D341Med (cell line): ENCODE data around the gene KREMEN1.

ENCODE experiments used
- DNase-seq: peaks from one replicate; pipeline ENCODE4 v3.0.0; 2012; ENCODE audit warnings: low spot score

The KREMEN1 gene

GRCh38 chr22:29128891-29129807 is 56.3 kb downstream of the KREMEN1 start:
- DNase-seq = no peak

DNA sequence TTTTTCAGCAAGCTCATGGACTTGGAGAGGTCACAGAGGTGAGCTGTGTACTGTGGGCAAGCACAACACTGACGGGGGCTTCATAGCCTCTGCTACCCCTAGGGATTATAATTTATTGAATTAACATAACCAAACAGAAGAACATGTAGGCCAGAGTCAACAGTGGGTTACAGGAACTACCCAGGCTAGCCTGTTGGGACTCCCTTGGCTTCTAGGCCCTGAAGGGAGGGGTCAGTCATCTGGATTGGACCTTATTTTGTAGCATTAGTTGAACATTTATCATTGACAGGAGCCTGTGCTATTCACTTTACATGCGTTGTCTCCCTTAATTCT is 56.9 kb downstream of the KREMEN1 start:
- DNase-seq = no peak

- no peak for DNase-seq
These were observed 57.6 kb downstream of the KREMEN1 start for GRCh38 chr22:29130476-29130875.

DNA sequence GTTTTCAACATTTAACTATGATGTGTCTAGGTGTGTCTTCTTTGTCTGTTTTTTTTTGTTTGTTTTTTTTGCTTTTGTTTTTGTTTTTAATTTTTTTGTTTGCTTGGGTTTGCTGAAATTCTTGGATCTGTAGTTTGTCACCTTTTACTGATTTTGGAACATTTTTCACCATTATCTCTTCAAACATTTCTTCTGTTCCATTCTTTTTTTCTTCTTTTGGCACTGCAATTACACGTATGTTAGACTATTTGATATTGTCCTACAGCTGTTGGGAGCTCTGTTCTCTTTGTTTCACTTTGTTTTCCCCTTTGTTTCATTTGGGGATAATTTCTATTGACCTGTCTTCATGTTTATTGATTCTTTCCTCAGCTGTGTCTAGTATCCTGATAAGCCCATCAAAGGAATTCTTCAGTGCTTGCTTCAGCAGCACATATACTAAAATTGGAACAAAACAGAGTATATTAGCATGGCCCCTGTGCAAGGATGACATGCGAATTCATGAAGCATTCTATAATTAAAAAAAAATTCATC is 60.8 kb downstream of the KREMEN1 start:
- DNase-seq = no peak

- no peak for DNase-seq
These were observed 61.6 kb downstream of the KREMEN1 start for GRCh38 chr22:29134448-29134847.

GRCh38 chr22:29136782-29137700 is 64.2 kb downstream of the KREMEN1 start:
- no peak for DNase-seq

DNA sequence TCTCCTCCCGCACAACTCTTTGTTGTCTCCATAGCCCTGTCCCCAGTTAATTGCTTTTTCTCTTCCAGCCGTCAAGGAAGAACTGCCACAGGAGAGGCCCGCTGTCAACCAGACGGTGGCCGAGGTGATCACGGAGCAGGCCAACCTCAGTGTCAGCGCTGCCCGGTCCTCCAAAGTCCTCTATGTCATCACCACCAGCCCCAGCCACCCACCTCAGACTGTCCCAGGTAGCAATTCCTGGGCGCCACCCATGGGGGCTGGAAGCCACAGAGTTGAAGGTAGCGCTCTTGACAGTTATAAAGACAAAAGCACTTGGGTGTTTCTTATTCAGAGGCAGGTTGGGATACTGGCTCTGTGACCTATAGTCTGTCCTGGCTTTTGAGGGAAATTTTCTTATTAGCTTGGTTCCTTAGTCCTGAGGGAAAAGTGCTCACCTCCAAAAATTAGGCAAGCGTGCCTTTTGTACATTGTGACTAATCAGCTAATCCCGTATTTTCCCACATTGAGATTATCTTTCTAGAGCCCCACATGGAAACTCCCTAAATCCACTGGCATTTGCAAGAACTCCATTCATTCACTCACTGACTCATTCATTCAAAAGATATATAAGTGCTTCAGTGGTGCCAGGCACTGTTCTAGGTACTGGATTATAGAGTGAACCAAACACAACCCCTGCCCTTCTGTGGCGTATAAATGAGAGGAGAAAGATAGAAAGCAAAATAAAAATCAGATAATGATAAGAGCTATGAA is 65.9 kb downstream of the KREMEN1 start:
- no peak for DNase-seq

DNA sequence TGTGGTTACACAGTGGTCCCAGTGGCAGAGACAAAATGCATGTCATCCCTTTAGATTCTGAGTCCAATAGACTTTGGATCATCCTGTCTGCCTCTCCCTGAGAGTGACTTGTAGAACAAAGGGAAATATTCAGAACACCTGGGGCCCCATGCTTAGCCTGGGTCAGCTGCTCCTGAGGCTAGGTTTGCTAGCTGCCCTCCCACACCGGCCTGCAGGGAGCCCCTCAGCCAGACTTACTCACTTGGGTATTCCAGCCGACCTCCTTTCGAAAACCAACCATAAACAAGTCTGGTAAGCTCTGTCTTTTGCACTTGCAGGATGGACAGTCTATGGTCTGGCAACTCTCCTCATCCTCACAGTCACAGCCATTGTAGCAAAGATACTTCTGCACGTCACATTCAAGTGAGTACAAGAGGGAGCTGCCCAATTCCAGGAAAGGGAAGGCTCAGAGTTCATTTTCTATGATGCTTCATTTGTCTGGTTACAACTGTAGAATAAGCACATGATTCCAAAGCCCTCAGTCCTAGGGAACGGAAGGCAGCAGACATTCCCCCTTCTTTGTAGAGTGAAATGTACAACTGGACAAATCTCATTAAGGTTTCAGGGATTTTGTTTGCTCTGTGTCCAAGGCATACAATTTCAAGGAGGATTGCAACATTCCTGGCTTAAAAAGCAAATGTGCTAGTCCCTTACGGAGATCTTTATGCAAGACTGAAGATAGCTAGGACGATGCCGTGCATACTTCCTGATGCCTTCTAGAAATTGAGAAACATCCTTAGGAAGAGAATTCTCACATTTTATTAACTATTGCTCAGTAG is 67.3 kb downstream of the KREMEN1 start:
- DNase-seq = no peak

DNA sequence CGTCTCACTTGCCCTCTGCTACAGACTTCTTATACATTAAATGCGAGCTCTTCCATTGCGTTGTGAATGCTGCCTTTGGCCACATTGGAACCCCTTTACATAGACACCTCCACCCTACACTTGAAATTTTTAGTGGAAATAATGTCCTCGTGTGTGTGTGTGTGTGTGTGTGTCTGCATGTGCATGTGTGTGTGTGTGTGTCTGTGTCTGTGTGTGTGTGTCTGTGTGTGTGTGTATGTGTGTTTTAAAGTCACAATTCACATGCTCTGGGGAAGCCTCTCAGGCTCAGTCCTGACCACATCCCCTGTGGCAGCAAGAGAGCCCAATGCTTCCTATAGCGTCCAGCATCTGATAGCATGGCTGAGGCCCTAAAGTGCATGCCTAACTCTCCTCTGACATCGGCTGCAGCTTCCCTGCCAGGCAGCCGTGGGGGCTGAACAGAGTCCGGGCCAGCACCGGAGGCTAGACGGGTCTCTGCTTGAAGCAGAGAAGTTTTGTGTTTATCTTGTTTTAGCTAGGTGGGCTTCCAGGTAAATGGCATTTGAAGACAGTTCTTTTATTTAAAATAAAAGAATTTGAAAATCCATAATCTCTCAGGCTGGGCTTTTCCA is 68.3 kb downstream of the KREMEN1 start:
- no peak for DNase-seq

- DNase-seq = no peak
These were observed 69.3 kb downstream of the KREMEN1 start for GRCh38 chr22:29142116-29142515.

DNA sequence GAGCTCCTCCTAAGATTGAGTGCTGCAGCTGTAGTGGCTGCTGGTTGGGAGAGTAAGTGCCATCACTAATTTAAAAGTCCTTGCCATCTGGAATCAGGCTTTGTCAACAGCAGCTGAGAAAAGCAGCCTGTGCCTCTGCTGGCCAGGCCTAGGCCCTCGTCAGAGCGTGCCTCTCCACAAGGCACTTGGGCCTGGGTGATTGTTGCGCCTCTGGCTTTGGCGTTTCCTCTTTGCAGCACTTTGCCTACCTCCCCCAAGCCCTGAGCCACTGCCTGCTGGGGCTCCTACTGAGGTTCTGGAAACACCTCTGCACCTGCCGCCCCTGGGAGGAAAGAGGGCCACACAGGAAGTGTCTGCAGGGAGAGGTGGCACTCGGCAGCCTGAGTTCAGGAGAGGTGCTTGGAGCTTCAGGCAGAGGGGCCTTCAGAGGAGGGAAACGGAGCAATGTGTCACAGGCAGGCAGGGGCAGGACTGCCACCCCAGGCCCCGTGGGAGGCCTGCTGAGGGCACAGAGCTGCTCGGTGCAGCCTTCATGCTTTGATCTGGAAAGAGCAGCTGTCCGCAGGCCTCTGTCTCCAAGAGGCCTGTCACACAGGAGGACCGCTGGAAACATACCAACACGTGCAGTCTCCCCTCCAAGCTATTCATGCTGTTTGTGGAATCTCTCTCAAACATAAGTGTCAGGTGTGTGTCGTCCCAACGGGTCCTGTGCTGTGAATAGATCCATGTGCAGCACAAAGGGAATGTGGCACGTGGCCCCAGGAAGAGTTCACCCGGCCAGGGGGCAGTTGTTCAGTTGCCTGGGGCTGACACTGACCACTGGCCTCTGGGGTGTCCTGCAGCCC is 71.3 kb downstream of the KREMEN1 start:
- peak; percentile 68 for DNase-seq

DNA sequence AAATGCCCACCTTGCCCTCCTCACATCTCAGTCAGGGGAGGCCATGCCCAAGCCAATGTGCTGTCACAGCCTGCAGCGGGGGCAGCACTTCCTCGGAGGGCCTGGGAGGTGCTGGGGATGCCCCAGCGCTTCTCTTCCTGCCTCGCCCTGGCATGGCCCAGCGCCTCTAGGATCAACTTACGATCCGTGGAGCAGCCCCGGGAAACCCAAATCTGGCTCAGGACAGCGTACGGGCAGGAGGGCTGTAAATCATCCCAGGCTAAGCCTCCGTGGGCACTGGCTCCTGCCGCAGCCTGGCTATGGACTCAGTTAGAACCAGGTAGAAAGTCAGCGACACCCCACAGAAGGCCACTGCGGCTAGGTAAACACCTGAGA is 71.9 kb downstream of the KREMEN1 start:
- no peak for DNase-seq

- DNase-seq = no peak
These were observed 72.7 kb downstream of the KREMEN1 start for GRCh38 chr22:29145321-29146072.

- no peak for DNase-seq
These were observed 73.3 kb downstream of the KREMEN1 start for GRCh38 chr22:29146091-29146560.

DNA sequence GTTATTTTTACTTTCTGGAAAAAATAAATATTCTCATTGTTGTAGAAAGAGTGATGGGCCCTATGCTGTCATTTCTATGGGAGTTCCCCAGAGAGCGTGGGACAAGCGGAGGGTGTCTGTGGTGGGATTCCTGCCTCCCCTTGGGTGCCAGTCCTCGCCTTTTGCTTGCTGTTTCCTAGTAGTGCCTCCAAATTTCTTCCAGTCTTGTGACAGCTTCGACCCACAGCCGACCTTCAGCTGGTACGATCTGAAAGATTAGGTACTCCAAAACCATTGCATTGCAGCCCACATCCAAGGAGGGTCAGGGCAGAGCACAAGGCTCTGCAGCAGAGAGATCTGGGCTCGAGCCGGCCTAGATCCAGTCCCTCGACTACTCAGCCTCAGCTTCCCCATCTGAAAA is 73.9 kb downstream of the KREMEN1 start:
- DNase-seq = no peak

- DNase-seq = no peak
These were observed 74.6 kb downstream of the KREMEN1 start for GRCh38 chr22:29147331-29147899.

DNA sequence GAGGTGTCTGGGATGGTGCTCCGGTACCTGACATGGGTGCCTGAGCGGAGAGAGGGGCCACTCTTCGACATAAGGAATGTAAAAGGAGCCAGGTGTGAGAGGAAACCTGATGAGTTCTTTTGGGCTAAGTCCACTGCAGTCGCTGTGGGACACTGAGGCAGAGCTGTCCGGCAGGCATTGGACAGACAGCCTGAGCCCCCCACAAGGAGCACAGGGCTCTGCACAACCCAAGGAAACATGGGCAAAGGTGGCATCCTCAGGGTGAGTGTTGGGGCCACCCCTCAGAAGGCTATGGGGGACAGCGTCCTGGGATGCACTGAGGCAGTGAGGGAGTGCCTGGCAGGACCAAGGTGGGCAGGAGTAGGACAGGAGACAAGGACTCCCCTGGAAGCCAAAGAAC is 75.2 kb downstream of the KREMEN1 start:
- no peak for DNase-seq

GRCh38 chr22:29148826-29149225 is 76.0 kb downstream of the KREMEN1 start:
- no peak for DNase-seq
